A673 (cell line): ENCODE measurements around the gene FLOT2. TPM values are rescaled to one million over a fixed set of nuclear protein-coding genes. Genes with fewer than 3 reads are reported as not detected.
A peak's percentile ranks its signal among the peaks of the same experiment; 100 is the strongest.
"Not testable (repeated sequence)": the region's sequence is repeated elsewhere in the genome, so short reads cannot be mapped to it uniquely, and the experiment has no call there.

ENCODE experiments used
- BruUV-seq: library from RNA; stranded (reverse); fragments of 400-500 nt; replicated peaks from 2 replicates; lab custom pipeline; 2021; lab: Mats Ljungman, UMichigan
- CTCF ChIA-PET: fragments of 300-600 bp; sonication (Branson Sonifier 250); formaldehyde crosslinking; loops from one replicate; lab custom pipeline; 2022; ENCODE audit warnings: antibody characterized with exemption; lab: Charles Lee
- POLR2A ChIA-PET: fragments of 300-600 bp; sonication (Branson Sonifier 250); formaldehyde crosslinking; loops from one replicate; lab custom pipeline; 2022; ENCODE audit warnings: antibody characterized with exemption; ENCODE audit not compliant: low non-redundant PET; lab: Charles Lee
- DNase-seq: peaks from one replicate; pipeline ENCODE4 v3.0.0-alpha.2; 2015; ENCODE audit warnings: low spot score
- H3K27ac ChIP-seq: fragments of 200-600 bp; sonication (generic); 2 replicates; pipeline ENCODE4 v1.5.1; 2016; ENCODE audit warnings: mixed run types, low read depth, mild to moderate bottlenecking, mixed read lengths, antibody characterized with exemption, low read length; ENCODE audit not compliant: poor library complexity, severe bottlenecking
- H3K27me3 ChIP-seq: fragments of 200-600 bp; sonication (generic); replicated peaks from 2 replicates; pipeline ENCODE4 v1.6.1; 2017; ENCODE audit warnings: mixed run types, low read depth, mild to moderate bottlenecking, mixed read lengths, antibody characterized with exemption, low read length; ENCODE audit not compliant: insufficient read depth, poor library complexity
- H3K36me3 ChIP-seq: fragments of 200-600 bp; sonication (generic); 2 replicates; pipeline ENCODE4 v1.6.1; 2016; ENCODE audit warnings: mixed run types, mild to moderate bottlenecking, mixed read lengths, antibody characterized with exemption, low read length; ENCODE audit not compliant: insufficient read depth, poor library complexity, severe bottlenecking
- H3K4me1 ChIP-seq: fragments of 200-600 bp; sonication (generic); 2 replicates; pipeline ENCODE4 v1.6.1; 2017; ENCODE audit warnings: mixed run types, mild to moderate bottlenecking, mixed read lengths, antibody characterized with exemption, low read length; ENCODE audit not compliant: insufficient read depth, poor library complexity, severe bottlenecking
- H3K4me3 ChIP-seq: fragments of 200-600 bp; sonication (generic); 2 replicates; pipeline ENCODE4 v1.5.1; 2016; ENCODE audit warnings: low read depth, mixed run types, mild to moderate bottlenecking, mixed read lengths, low read length; ENCODE audit not compliant: poor library complexity, severe bottlenecking
- H3K9me3 ChIP-seq: fragments of 200-600 bp; sonication (generic); 2 replicates; pipeline ENCODE4 v1.6.1; 2016; ENCODE audit warnings: mixed run types, low read depth, mild to moderate bottlenecking, mixed read lengths, antibody characterized with exemption, low read length; ENCODE audit not compliant: poor library complexity, severe bottlenecking
- EZH2 ChIP-seq: fragments of 200-600 bp; sonication (generic); IDR thresholded peaks from 2 replicates; pipeline ENCODE4 v1.6.1; 2017; ENCODE audit warnings: borderline replicate concordance, low read depth, mild to moderate bottlenecking, mixed read lengths, antibody characterized with exemption, low read length; ENCODE audit not compliant: poor library complexity, severe bottlenecking
- intact Hi-C: fragments of 100-400 bp; cut with micrococcal nuclease; formaldehyde crosslinking; loops from one replicate; pipeline ENCODE4 v1.10.0; 2022; ENCODE audit not compliant: unreplicated experiment
- total RNA-seq: library from RNA; stranded (reverse); gene quantifications from 2 replicates; pipeline ENCODE4 v1.2.3, GENCODE V29; 2021
- TF ChIP-seq, protein P1 (sequence below): fragments of 300-800, 200-600 bp; sonication (generic); conservative IDR thresholded peaks from 2 replicates; pipeline ENCODE4 v1.5.1; 2017; ENCODE audit warnings: low read depth, mild to moderate bottlenecking, antibody characterized with exemption, low read length, moderate library complexity, mixed read lengths

The FLOT2 gene
- total RNA-seq, 1 experiment from 2014 or later: 79.1 TPM

DNA sequence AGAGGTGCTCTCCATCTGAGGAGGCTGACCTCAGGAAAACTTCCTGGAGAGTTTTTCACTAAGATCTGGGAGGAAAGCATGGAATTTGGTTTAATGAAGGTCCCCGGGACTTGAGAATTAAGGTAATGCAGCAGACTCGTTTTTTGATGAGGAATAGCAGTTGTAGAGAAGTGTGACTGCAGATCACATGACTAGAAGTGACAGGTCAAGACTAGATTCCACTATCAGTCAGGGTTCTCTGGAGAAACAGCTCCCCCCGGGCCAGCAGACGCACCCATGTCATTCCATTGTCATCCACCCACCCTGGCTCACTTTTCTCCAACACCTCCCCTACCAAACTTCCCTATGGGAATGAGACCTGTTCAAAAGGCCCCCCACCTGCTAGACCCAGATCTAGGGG is 7.3 kb upstream of the FLOT2 start:
- Histone ChIP-seq H3K4me1 (peaks cover 36% of the 10 kb centered on the region), H3K9me3 (no peaks in the 10 kb centered on the region), H3K27ac (peak overlapping the region; percentile 60), H3K36me3 (peaks cover 52% of the 10 kb centered on the region), H3K27me3 (no peaks in the 10 kb centered on the region), H3K4me3 (no peak overlapping the region)
- TF ChIP-seq, protein P1, sequence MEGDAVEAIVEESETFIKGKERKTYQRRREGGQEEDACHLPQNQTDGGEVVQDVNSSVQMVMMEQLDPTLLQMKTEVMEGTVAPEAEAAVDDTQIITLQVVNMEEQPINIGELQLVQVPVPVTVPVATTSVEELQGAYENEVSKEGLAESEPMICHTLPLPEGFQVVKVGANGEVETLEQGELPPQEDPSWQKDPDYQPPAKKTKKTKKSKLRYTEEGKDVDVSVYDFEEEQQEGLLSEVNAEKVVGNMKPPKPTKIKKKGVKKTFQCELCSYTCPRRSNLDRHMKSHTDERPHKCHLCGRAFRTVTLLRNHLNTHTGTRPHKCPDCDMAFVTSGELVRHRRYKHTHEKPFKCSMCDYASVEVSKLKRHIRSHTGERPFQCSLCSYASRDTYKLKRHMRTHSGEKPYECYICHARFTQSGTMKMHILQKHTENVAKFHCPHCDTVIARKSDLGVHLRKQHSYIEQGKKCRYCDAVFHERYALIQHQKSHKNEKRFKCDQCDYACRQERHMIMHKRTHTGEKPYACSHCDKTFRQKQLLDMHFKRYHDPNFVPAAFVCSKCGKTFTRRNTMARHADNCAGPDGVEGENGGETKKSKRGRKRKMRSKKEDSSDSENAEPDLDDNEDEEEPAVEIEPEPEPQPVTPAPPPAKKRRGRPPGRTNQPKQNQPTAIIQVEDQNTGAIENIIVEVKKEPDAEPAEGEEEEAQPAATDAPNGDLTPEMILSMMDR: no peak
- no peak for TF ChIP-seq EZH2
- POLR2A ChIA-PET: no interaction called here
- CTCF ChIA-PET: no interaction called here
- BruUV-seq: no TSS peak
- no peak for DNase-seq
- intact Hi-C loops: loop anchor here (5.0 kb wide), 1 partner anchor 157 kb away; no protein-coding TSS in a partner anchor

DNA sequence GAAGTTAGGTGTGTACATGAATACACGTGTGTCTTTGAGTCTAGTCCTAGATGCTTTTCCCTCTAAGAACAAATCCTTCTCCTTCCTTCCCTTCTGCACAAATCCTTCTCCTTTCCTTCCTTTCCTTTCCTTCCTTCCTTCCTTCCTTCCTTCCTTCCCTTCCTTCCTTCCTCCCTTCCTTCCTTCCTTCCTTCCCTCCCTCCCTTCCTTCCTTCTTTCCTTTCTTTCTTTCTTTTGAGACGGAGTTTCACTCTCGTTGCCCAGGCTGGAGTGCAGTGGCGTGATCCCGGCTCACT is 6.0 kb upstream of the FLOT2 start:
- peak overlapping the region; percentile 90 for H3K4me3 ChIP-seq
- DNase-seq, H3K27me3 ChIP-seq, H3K9me3 ChIP-seq, BruUV-seq, POLR2A ChIA-PET: not testable (repeated sequence)
- H3K27ac ChIP-seq: peak overlapping the region; percentile 90
- H3K4me1 ChIP-seq: peaks cover 36% of the 10 kb centered on the region
- intact Hi-C loops: loop anchor here (1.0 to 5.0 kb wide), 2 partner anchors 140 to 156 kb away; no protein-coding TSS in a partner anchor
- H3K36me3 ChIP-seq: peaks cover 39% of the 10 kb centered on the region
- CTCF ChIA-PET: interaction anchor here (1.1 to 1.7 kb wide), 3 partner anchors 50 to 140 kb away, joined by 4 to 5 read pairs (median 4); no protein-coding TSS in a partner anchor

DNA sequence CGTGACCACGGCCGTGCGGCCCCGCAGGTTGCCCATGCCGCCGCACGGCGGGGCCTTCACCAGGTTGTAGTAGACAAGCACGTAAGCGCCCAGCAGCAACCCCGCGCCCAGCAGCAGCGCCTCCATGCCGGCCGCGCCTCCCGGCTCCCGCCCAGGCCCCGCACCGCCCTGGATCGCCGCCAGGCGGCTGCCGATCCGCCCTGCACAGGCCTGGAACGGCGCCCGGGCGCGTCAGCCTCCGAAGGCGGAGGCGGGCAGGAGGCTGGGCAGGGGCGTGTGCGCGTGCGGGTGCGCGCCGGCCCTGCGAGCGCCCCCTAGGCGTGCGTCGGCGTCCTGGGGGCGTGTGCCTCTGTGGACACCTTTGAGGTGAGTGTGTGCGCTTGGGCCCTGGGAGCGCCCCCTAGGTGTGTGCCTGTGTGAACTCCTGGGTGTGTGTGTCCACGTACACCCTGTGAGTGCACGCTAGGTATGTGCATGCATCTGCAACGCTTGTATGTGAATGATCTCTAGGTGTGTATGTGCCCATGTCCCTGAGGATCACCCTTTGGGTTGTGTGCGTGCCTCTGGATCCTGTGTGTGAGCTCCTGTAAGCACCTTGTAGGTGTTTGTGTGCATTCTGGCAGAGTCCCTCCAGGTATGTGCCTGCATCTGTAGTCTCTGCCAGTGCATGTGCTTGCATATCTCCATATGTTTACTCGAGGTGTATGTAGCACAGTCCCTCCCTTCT is 5.4 kb upstream of the FLOT2 start, which contains the start of gene DHRS13:
Gene DHRS13, minus strand, starts transcription at position 261 of the 727 bp plus-strand sequence. Its CDS starts 135 bp downstream, at position 126.
- peak within 1 kb of the TSS; percentile 90 for H3K4me3 ChIP-seq
- no peaks in the 10 kb centered on the region for H3K9me3 ChIP-seq
- CTCF ChIA-PET: interaction anchor here (0.9 to 1.7 kb wide), 5 partner anchors 9 to 140 kb away, joined by 3 to 8 read pairs (median 4); no protein-coding TSS in a partner anchor
- TF ChIP-seq, protein P1: peak; percentile 93
- no peak for TF ChIP-seq EZH2
- no peaks in the 10 kb centered on the region for H3K27me3 ChIP-seq
- intact Hi-C loops: loop anchor here (1.0 to 5.0 kb wide), 2 partner anchors 140 to 156 kb away; no protein-coding TSS in a partner anchor
- peak; percentile 96 for DNase-seq
- H3K4me1 ChIP-seq: peaks cover 37% of the 10 kb centered on the region
- no TSS peak for BruUV-seq
- peak within 1 kb of the TSS; percentile 90 for H3K27ac ChIP-seq
- POLR2A ChIA-PET: no interaction called here
- H3K36me3 ChIP-seq: peaks cover 34% of the 10 kb centered on the region
